ENCODE measurements around the gene ARMC7. TPM values are rescaled to one million over a fixed set of nuclear protein-coding genes. Genes with fewer than 3 reads are reported as not detected.
"Not testable (repeated sequence)": the region's sequence is repeated elsewhere in the genome, so short reads cannot be mapped to it uniquely, and the experiment has no call there.

The ARMC7 gene
- total RNA-seq: 6.4 TPM
- long read RNA-seq, partial matches to known transcripts: 0 of 5 reads
- long read RNA-seq, other reads (novel, unspliced or antisense): 1 of 5 reads

DNA sequence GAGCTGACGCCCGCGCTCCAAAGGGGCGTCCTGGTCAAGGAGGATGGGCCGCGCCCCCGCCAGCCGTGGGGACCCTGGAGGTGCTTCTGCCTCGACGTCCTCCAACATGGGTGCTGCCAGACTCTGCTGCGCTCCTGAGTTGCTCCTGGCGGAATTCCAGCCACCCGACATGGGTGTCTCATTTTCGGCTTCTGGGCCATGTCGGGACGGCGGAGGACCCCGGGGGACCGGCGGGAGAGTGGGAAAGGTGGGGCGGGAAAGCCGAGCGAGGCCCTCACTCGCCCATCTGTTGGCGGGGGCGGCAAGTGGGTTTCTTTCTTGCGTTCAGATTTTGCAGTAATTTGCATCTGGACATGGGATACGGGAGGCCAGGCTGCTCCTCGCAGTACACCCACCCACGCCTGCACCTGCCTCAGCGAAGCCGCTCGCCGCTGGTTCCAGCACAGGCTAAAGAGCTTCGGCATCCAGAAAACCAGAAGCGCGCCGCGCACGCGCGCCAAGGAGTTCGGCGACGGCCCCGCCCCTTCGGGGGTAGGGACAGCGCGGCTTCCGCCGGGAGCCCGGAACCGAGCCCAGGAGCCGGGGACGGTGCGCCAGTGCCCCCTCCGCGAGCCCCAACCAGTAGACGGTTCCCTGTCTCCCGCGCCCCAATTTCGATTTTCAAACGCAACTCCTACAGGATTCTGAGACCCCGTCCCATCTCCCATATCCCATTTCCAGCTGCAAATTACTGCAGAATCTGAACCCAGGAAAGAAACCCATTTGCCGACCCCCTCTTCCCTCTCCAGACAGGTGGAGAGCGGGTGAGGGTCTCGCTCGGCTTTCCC lies at the start of gene ARMC7:
ARMC7 (plus strand) TSS at position 563 of the 827 bp plus-strand sequence. CDS start 320 bp downstream, outside the sequence.
- peak; percentile 95 for DNase-seq (ENCODE audit: missing footprints)
- intact Hi-C loops (cut with DNase I): loop anchor here (5.0 kb wide), 1 partner anchor 147 kb away; no protein-coding TSS in a partner anchor
- ATAC-seq: peak; percentile 92

DNA sequence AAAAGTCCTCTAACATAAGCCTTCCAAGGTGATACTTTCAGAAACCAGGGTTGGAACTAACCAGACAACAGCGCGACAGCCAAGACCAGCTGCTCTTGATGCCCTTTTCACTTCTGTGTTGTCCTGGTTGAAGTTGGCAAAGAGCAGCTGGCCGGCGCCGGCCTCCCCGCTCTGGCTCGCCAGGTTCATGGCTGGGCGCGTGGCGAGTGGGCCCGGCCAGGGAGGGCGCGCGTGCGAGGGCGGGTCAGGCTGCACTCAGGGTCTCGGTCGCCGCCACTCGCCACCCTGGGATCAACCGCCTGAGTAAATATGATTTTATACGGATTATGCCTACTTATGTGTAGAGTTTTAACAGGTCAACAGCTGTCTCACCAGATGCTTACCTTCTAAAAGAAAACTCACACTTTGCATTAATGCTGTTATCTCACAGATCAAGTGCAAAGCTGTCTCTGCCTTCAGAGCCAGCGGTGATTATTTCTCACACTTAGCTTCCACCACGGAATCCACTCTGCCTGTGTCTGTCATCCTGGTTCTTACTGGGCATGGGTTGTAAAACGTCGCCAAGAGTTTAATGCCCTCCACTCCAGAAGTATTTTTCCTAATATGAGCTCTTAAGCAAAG lies 49.2 kb upstream of the ARMC7 start:
- intact Hi-C loops (cut with DNase I): no loop called here

DNA sequence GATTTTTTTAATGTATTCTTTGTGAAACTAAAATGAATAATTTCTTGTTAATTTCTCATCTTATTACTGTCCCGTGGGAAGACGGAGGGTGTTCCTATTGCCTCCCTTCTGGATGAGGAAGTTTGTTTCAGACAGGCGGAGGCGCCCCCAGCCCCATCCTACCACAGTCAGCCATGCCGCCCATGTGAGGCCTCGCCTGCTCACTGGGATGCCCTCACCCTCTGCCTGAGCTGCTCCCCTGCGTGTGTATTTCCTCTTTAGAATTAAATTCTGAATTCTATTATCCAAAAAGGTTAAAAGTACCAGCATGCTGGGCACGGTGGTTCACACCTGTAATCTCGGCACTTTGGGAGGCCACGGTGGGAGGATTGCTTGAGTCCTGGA lies 48.7 kb upstream of the ARMC7 start:
- no peak for DNase-seq (ENCODE audit: missing footprints)
- ATAC-seq: no peak
- intact Hi-C loops (cut with DNase I): no loop called here

More for the DNA sequence above, 49.2 kb upstream of the ARMC7 start:
- DNase-seq (ENCODE audit: missing footprints) (no peak), ATAC-seq (peak; percentile 61)

DNA sequence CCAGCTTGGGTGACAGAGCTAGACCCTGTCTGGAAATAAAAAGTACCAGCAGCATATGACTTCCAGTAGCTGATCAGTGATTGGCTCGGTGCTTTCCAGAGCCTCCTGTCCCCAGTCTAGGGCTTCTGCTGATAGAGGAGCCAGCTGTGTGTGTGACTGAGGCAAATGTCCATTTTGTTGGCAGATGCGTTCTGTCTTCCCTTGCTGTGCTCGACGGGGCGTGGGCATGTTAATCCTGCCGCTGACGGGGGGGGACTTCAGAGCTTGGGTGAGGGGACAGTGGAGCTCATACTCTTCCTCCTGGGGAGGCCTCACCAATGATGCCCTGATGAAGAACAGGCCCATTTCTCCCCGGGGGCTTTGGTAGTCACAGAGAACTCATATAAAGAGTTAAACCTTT lies 48.2 kb upstream of the ARMC7 start:
- intact Hi-C loops (cut with DNase I): no loop called here
- DNase-seq (ENCODE audit: missing footprints): no peak
- no peak for ATAC-seq

DNA sequence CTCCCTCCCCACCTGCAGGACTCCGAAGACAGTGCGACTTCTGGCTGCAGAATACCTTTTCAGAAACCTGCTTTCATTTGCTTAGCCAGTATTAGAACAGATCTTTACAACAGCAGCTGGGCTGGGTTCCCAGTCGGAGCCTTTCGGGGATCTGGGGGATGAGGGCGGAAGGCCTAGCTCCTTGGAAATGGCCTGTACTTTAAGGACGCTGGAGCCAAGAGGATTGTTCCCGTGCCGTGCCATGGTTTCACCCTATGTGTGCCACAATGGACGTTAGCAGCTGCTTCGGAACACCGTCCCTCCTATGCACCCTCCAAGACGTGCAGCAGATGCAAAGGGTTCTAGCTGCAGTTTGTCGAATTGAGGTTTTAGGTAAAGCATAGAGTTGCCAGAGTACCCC lies 46.6 kb upstream of the ARMC7 start:
- ATAC-seq (no peak), DNase-seq (ENCODE audit: missing footprints) (no peak)

DNA sequence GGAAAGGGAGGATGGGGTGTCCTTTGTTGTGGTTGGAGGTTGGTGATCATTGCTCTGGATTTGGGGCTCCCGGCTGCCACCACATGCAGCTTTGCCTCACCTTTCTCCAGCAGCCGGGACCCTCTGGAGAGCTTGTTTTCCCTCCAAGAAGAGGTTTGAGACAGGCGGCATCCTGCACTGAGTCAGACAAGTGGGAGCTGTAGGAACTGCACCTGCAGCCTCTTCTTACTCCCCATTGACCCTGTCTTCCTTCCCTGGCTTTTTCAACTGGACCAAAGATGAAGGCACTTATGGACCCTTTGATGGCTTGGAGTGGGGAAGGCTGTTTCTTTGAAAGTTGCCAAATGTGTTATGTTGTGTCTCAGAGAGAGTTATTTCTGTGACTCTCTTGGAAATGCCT lies 46.1 kb upstream of the ARMC7 start:
- ATAC-seq (no peak), DNase-seq (ENCODE audit: missing footprints) (no peak)
- intact Hi-C loops (cut with DNase I): no loop called here

More for the DNA sequence above, 46.6 kb upstream of the ARMC7 start:
- intact Hi-C loops (cut with DNase I): no loop called here

DNA sequence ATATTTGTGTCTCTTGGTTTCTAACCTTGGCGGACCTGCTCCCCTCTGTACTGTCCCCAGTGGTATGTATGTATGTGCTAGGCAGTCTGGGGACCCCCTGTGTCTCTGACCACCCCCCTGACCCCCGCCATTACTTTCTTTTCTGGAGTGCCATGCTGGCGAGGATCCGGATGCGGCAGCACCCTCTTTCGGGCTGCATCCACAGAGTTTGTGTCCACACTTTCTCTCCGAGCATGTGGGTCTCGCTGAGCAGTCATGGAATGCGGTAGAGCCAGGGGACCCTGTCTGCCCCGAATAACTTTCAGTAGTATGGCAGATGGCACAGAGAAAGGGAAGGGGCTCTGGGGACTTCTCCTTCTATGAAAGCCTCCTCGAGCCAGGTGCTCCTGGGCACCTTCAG lies 45.7 kb upstream of the ARMC7 start:
- intact Hi-C loops (cut with DNase I): no loop called here
- no peak for DNase-seq (ENCODE audit: missing footprints)
- ATAC-seq: no peak

DNA sequence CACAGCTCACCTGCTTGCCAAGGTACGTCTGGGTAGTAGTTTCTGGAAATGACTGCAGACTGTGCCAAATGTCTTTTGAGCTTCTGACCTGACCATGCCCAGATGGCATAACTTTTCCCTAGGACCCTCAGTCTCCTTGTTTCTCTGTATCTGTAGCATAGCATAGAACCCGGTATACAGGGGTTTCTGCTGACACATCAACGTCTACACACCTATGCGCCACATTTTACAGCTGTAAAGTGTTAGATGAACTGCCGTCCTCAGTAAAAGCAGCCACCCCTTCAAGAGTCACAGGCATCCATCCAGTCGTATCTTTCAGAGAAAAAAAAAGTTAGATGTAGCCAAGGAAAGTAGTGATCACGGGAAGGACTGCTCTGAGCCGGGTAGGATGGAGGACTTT lies 45.3 kb upstream of the ARMC7 start:
- DNase-seq (ENCODE audit: missing footprints) (no peak), ATAC-seq (no peak)
- intact Hi-C loops (cut with DNase I): no loop called here

DNA sequence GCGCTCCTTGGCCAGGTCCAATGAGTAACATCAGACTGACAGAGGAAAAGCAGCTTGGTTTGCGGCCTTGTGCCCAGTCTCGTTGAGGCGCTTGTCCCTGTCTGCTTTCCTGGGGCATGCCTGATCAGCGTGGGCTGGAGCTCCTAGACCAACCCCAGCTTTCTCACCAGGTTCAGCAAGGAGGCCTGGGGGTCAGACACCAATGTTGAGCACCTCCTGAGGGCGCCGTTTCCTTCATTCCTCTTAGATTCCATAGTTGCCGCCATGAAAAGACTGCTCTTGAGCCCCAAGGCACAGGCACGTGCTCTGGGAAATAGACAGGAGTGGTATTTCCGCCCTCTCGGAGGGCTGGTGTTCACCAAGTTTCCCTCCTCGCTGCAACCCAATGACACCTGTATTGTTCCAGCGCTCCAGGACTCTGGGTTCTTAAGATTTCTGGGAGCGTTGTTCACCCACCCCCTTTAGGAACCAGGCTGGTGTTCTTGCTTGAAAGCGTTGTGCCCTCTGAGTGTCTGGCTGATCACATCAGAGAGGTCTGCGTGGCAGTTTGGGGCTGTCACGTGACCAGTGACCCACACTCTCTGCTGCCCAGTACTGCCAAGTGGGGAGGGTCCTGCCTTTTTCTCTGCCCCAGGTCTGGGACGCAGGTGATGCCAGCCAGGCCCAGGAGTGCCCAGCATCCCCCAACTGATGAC lies 44.8 kb upstream of the ARMC7 start:
- no peak for DNase-seq (ENCODE audit: missing footprints)
- intact Hi-C loops (cut with DNase I): no loop called here
- ATAC-seq: no peak

DNA sequence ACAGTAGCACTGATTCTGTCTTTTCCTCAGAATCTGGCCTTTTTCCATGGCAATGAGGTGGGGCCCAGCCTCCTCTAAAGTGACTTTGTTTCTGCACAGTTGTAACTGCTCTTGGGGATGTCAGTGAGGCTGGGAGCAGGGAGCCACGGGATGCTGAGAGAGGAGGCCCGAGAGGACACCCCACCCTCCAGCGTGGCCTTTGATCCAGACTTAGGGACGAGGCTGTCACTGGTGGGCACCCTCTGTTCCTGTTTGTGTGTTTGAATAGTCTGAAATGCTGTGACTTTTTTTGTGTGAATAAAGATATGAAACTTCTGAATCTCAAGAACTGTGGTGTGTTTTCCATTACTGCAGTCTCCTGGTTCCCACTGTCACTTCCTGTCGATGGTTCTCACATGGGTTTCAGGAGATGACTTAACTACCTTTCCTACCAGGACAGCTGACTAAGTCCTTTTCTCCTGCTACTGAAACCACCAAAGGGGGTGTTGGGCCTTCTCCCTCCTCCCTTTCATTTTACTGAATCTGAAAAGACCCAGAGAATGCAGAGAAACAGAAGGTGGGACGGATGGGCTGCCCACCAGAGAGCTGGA lies 44.1 kb upstream of the ARMC7 start:
- intact Hi-C loops (cut with DNase I): no loop called here
- no peak for ATAC-seq
- DNase-seq (ENCODE audit: missing footprints): no peak

DNA sequence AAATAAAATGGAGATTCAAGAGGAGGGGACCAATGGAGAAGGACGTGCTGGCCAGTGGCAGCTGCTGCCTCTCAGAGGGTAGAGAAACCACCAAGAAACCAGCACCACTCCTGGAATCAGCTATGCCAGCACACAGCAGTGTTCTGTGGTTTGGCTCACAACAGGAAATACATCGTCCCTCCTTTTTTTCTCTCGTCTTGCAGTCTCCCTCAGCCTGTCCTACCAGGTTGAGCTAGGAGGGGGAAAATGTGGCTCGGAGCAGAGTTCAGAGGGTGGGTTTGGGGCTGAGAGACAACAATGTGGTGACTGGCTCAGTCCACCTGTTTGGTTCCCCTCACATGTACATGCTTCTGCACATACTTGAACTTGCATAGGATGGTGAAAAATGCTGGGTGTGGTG lies 41.9 kb upstream of the ARMC7 start:
- DNase-seq (ENCODE audit: missing footprints) (no peak), ATAC-seq (no peak)
- intact Hi-C loops (cut with DNase I): no loop called here

DNA sequence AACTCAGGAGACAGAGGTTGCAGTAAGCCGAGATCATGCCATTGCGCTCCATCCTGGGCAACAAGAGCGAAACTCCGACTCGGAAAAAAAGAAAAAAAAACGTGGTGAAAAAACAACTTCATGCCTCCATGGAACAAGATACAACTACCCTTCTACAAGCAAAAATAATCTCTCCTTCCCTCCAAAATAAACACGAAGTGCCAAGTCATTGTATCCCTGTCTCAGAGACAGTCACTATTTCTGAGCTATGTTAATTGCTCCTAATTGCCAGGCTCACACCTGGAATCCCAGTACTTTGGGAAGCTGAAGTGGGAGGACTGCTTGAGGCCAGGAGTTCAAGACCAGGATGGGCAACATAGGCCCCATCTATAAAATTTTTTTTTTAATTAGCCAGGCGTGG lies 41.0 kb upstream of the ARMC7 start:
- intact Hi-C loops (cut with DNase I): no loop called here
- ATAC-seq: no peak
- no peak for DNase-seq (ENCODE audit: missing footprints)

DNA sequence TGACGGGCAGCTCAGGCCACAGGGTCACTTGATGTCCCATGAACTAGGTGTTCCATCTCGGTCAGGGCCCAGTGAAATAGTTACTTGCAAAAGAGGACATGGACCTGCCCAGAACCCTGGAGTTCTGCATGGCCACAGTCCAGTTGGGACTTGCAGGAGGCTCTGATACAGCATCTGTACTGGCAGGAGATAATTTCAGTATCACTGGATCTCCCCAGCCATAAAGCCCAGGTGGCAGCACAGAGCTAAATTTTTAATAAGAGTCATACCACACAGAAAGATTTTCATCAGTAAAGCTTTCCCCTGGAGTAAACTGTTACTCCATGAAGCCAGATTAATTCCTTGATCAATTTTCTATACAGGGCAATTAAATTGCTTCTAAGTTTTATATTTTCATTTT lies 40.0 kb upstream of the ARMC7 start:
- ATAC-seq (no peak), DNase-seq (ENCODE audit: missing footprints) (no peak)
- intact Hi-C loops (cut with DNase I): no loop called here

DNA sequence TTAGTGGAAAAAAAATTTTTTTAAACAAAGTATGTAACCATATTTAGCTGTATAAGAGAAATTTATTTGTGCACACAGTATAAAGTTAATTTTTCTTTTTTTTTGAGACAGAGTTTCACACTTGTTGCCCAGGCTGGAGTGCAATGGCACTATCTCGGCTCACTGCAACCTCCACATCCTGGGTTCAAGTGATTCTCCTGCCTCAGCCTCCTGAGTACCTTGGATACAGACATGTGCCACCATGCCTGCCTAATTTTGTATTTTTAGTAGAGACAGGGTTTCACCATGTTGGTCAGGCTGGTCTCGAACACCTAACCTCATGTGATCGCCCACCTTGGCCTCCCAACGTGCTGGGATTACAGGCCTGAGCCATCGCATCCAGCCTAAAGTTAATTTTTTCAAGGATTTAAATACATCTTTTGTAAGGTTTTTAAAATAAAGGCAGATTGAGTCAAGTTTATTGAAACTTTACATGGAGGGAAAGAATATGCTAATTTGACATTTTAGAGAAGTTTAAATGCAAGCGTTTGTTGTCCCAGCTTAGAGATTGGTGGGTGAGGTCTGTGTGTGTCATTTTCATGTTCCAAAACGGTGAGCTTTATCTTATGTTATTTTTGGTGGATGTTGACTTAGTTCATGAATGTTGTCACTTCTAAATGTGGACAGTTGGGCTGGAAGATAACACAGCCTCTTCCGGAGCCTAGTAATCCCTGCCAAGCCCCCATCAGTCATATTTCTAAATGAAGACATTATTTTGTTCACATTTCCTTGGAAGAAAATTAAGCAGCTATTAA lies 38.1 kb upstream of the ARMC7 start:
- ATAC-seq; intact Hi-C loops (cut with DNase I); DNase-seq (ENCODE audit: missing footprints): not testable (repeated sequence)

DNA sequence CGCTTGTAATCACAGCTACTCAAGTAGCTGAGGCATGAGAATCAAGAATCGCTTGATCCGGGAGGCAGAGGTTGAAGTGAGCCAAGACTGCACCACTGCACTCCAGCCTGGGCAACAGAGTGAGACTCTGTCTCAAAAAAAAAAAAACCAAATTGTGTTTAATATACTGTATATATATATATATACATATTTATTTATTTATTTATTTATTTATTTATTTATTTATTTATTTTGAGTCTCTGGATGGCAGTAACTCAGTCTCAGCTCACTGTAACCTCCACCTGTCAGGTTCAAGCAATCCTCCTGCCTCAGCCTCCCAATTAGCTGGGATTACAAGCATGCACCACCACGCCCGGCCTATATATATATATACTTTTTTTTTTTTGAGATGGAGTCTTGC lies 36.9 kb upstream of the ARMC7 start:
- DNase-seq (ENCODE audit: missing footprints); intact Hi-C loops (cut with DNase I); ATAC-seq: not testable (repeated sequence)

DNA sequence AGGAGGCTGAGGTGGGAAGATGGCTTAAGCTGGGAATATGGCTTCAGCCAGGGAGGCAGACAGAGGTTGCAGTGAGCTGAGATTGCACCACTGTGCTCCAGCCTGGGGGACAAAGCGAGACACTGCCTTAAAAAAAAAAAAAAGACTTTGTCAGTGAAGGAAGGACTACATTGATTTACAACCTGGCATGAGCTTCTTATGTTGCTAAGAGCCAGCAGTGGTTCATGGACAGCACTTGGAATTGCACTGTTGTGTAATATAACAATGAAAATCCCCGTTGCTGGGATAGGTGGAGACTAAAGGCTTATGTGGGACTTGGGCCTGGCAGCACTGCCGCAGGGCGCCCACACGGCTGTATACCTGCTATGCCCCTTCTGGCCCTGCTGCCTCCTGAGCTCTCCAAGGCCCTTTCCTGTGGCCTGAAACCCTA lies 36.1 kb upstream of the ARMC7 start:
- DNase-seq (ENCODE audit: missing footprints) (no peak), ATAC-seq (no peak)
- intact Hi-C loops (cut with DNase I): no loop called here

DNA sequence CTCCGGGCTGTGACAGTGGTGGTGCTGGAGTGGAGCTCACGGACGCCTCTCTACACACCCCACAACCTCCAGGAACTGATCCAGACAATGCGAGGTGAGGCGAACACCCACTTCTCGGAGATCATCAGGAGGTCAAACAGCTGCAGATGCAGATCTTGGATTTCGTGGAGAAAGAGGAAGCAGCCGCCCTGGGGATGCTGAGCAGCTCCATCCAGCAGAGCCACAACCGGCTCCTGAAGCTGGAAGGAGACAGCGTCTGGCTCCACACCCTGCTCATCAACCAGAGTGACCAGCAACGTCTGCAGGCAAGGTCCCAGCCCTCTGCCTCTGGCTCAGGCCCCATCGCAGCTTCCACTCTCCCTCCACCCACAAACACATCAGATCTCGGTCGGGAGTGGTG lies 35.2 kb upstream of the ARMC7 start:
- ATAC-seq (no peak), DNase-seq (ENCODE audit: missing footprints) (no peak)
- intact Hi-C loops (cut with DNase I): no loop called here

DNA sequence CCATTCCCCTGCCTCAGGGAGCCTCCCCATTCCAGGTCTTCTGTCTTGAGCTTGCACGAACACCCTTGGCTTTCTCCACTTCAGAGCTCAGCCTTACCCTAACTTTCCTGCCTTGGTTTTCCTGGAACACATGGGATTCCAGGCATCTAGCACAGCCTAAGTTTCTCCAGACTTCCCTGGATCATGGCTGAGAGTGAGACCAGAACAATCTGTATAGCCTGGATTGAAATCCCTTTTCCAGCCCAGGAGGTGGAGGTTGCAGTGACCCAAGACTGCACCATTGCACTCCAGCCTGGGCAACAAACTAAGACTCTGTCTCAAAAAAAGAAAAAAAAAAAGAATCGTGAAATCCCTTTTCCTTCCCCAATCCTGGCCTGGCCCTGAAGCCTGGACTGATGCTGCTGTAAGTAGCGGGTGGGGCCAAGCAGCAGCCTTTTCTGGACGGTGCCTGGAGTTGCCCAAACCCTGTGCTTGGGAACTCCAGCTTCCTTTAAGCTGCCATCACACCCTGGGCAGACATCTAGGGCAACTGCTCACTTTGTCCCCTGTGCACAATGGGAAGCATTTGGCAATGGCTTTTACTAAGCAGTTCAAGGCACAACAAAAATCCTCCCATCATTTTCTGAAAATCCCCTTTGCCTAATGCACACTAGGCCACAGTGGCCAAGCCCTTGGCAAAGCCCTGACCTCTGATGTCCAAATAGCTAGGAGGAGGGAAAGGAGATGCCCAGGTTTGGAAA lies 34.0 kb upstream of the ARMC7 start:
- DNase-seq (ENCODE audit: missing footprints) (peak; percentile 0), ATAC-seq (no peak)
- intact Hi-C loops (cut with DNase I): no loop called here
